ENCODE data around the gene LRRC41. TPM values are rescaled to one million over a fixed set of nuclear protein-coding genes. Genes with fewer than 3 reads are reported as not detected.

The LRRC41 gene
- total RNA-seq, 1 experiment from 2014 or later: 38.1 TPM

DNA sequence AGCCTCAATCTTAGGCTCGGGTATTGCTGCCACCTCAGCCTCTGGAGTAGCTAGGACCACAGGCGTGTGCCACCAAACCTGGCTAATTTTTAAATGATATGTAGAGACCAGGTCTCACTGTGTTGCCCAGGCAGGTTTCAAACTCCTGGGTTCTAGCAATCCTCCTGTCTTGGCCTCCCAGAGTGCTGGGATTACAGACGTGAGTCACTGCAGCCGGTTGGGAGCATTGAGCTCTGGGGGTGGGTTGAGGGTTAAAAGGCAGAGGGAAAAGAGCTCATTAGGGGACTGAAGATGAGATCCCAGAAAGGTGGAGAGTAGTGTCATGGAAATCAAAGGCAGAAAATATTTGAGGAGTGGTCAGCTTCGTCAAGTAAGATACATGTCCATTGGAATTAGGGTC, 48.7 kb downstream of the LRRC41 start:
- no peak for TF ChIP-seq SIN3A (IDR thresholded peaks at IDR 0.05; ENCODE audit: low read depth)
- no peak for TF ChIP-seq EGR1 (IDR thresholded peaks at IDR 0.05; ENCODE audit: low read depth)
- no peak for TF ChIP-seq POLR2A (IDR thresholded peaks at IDR 0.05; ENCODE audit: borderline replicate concordance, extremely low read depth, insufficient read depth, insufficient read length)
- no peak for TF ChIP-seq FOSL1 (IDR thresholded peaks at IDR 0.05; ENCODE audit: low read depth)
- TF ChIP-seq JUND (IDR thresholded peaks at IDR 0.05): no peak
- TF ChIP-seq POLR2AphosphoS5 (IDR thresholded peaks at IDR 0.05; ENCODE audit: low read depth, low read length): no peak
- no peak for TF ChIP-seq EZH2phosphoT487 (IDR thresholded peaks at IDR 0.05; ENCODE audit: borderline replicate concordance)
- no peak for TF ChIP-seq TCF7L2 (IDR thresholded peaks at IDR 0.05; ENCODE audit: borderline replicate concordance, extremely low read depth, insufficient read depth, insufficient read length)
- TF ChIP-seq RAD21 (IDR thresholded peaks at IDR 0.05; ENCODE audit: low read depth): no peak
- no peak for TF ChIP-seq EZH2 (IDR thresholded peaks at IDR 0.05)
- intact Hi-C loops (cut with micrococcal nuclease): no loop called here
- Histone ChIP-seq H3K9me2 (ENCODE audit: insufficient read depth) (no peaks in the 10 kb centered on the region), H3K9me3 (ENCODE audit: control insufficient read depth in 1 of 2, insufficient read depth in 1 of 2, low read depth in 1 of 2, low read length in 2 of 2) (no peaks in the 10 kb centered on the region), H3K4me3 (replicated peaks in 1 of 2; ENCODE audit: low read depth in 1 of 2, low read length in 2 of 2) (no peak overlapping the region), H2AFZ (ENCODE audit: low read depth, low read length, poor library complexity, severe bottlenecking) (no peak overlapping the region), H3K27me3 (ENCODE audit: insufficient read depth, low read length) (no peaks in the 10 kb centered on the region), H3K4me1 (ENCODE audit: control insufficient read depth in 1 of 2, insufficient read depth in 2 of 2, low read length in 2 of 2) (no peaks in the 10 kb centered on the region), H4K20me1 (ENCODE audit: insufficient read depth) (no peaks in the 10 kb centered on the region), H3K9ac (ENCODE audit: low read length) (no peak overlapping the region), H3K36me3 (ENCODE audit: control insufficient read depth in 1 of 2, insufficient read depth in 2 of 2, low read length in 2 of 2) (peaks cover 19 to 73% of the 10 kb centered on the region in 2 experiments; a peak in 3 of 4 replicates), H3K4me2 (ENCODE audit: low read length) (no peak overlapping the region), H3K27ac (ENCODE audit: low read depth, low read length) (no peak overlapping the region), H3K79me2 (ENCODE audit: insufficient read depth, low read length) (peaks cover 74% of the 10 kb centered on the region)
- ChIA-PET CTCF (interaction anchor here (1.6 kb wide), 2 partner anchors 7 to 10 kb away, joined by 3 to 4 read pairs; partner anchors contain the start of gene RAD54L), RAD21 (ENCODE audit: low non-redundant PET in 1 of 2, low total read pairs in 2 of 2, uncharacterized antibody in 2 of 2, unreplicated experiment in 2 of 2) (no interaction called here), POLR2A (no interaction called here)
- DNase-seq (ENCODE audit: low read depth, low spot score) (no peak), ATAC-seq (no peak)
- no TSS peak for BruUV-seq (replicated peaks)

GRCh38 chr1:46248122-46248920, 55.1 kb downstream of the LRRC41 start:
- Histone ChIP-seq H3K9me3 (ENCODE audit: control insufficient read depth in 1 of 2, insufficient read depth in 1 of 2, low read depth in 1 of 2, low read length in 2 of 2) (no peaks in the 10 kb centered on the region), H3K79me2 (ENCODE audit: insufficient read depth, low read length) (peaks cover 48% of the 10 kb centered on the region), H3K4me1 (ENCODE audit: control insufficient read depth in 1 of 2, insufficient read depth in 2 of 2, low read length in 2 of 2) (peaks cover 16 to 31% of the 10 kb centered on the region in 2 experiments), H3K4me3 (replicated peaks in 1 of 2; ENCODE audit: low read depth in 1 of 2, low read length in 2 of 2) (peak overlapping the region; percentile 55 to 73), H3K4me2 (ENCODE audit: low read length) (peak overlapping the region; percentile 82), H4K20me1 (ENCODE audit: insufficient read depth) (no peaks in the 10 kb centered on the region), H3K9ac (ENCODE audit: low read length) (peak overlapping the region; percentile 75), H3K27ac (ENCODE audit: low read depth, low read length) (peak overlapping the region; percentile 78), H3K9me2 (ENCODE audit: insufficient read depth) (no peaks in the 10 kb centered on the region), H3K36me3 (ENCODE audit: control insufficient read depth in 1 of 2, insufficient read depth in 2 of 2, low read length in 2 of 2) (peaks cover 6 to 36% of the 10 kb centered on the region in 2 experiments; a peak in 3 of 4 replicates), H2AFZ (ENCODE audit: low read depth, low read length, poor library complexity, severe bottlenecking) (no peak overlapping the region), H3K27me3 (ENCODE audit: insufficient read depth, low read length) (no peaks in the 10 kb centered on the region)
- ATAC-seq (peak; percentile 23), DNase-seq (ENCODE audit: low read depth, low spot score) (peak; percentile 48)
- BruUV-seq (replicated peaks): TSS peak; percentile 55
- intact Hi-C loops (cut with micrococcal nuclease): no loop called here
- RAD21 ChIA-PET (ENCODE audit: low non-redundant PET in 1 of 2, low total read pairs in 2 of 2, uncharacterized antibody in 2 of 2, unreplicated experiment in 2 of 2): interaction anchor here in 1 of 2 experiments (0.6 kb wide), 1 partner anchor 24 kb away, joined by 3 read pairs; no protein-coding TSS in a partner anchor
- CTCF ChIA-PET: interaction anchor here (0.7 to 0.8 kb wide), 2 partner anchors 66 to 67 kb away, joined by 3 read pairs; no protein-coding TSS in a partner anchor
- POLR2A ChIA-PET: interaction anchor here (0.9 kb wide), 1 partner anchor 46 kb away, joined by 3 read pairs; no protein-coding TSS in a partner anchor
- TF ChIP-seq POLR2A (IDR thresholded peaks at IDR 0.05; ENCODE audit: borderline replicate concordance, extremely low read depth, insufficient read depth, insufficient read length) (no peak), REST (IDR thresholded peaks at IDR 0.05; ENCODE audit: low read depth) (no peak)
- TF ChIP-seq, protein P1, sequence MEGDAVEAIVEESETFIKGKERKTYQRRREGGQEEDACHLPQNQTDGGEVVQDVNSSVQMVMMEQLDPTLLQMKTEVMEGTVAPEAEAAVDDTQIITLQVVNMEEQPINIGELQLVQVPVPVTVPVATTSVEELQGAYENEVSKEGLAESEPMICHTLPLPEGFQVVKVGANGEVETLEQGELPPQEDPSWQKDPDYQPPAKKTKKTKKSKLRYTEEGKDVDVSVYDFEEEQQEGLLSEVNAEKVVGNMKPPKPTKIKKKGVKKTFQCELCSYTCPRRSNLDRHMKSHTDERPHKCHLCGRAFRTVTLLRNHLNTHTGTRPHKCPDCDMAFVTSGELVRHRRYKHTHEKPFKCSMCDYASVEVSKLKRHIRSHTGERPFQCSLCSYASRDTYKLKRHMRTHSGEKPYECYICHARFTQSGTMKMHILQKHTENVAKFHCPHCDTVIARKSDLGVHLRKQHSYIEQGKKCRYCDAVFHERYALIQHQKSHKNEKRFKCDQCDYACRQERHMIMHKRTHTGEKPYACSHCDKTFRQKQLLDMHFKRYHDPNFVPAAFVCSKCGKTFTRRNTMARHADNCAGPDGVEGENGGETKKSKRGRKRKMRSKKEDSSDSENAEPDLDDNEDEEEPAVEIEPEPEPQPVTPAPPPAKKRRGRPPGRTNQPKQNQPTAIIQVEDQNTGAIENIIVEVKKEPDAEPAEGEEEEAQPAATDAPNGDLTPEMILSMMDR (IDR thresholded peaks at IDR 0.05 in 2 of 3, conservative IDR thresholded peaks at IDR 0.05 in 1 of 3; ENCODE audit: borderline replicate concordance in 1 of 3, insufficient read depth in 1 of 3, low read depth in 2 of 3, low read length in 2 of 3): peak; percentile 29 to 63 (median 56); a peak in 5 of 6 replicates
